ENCODE measurements around the gene RIPK4. TPM values are rescaled to one million over a fixed set of nuclear protein-coding genes. Genes with fewer than 3 reads are reported as not detected.
"Not testable (repeated sequence)": the region's sequence is repeated elsewhere in the genome, so short reads cannot be mapped to it uniquely, and the experiment has no call there.

Gene RIPK4
- total RNA-seq, 1 donor from 2014 or later, result 1.9 TPM

DNA sequence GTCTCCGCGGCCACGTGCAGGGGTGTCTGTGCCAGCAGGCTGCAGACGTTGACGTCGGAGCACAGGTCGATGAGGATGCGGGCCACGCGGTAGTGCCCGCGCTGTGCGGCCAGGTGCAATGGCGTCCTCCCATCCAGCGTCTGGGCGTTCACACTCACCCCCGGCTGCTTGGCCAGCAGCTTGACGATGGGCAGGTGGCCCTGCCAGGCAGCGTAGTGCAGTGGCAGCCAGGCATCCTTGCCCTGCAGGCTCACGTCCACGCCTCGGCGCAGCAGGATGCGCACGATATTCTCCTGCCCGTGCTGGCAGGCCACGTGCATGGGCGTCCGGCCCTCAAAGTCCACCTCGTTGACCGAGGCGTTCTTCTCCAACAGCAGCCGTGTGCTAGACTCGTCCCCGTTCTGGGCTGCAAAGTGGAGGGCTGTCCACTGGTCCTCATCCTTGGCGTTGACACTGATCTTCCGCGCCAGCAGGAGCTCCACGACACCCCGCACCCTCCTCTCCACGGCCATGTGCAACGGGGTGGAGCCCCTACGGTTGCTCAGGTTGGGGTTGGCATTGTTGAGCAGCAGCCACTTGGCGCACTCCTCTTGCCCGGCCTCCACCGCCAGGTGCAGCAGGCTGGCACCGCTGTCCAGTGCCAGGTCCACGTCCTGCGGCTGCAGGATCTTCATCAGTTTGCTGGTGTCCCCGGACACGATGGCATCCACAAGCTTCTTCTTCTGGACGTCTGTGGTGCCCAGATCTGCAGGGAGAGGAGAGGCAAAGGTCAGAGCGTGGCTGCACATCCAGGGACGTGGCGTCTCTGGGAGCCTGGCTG, 25.4 kb downstream of the RIPK4 start:
- no peak for DNase-seq (ENCODE audit: extremely low read depth, low read depth, low spot score)

DNA sequence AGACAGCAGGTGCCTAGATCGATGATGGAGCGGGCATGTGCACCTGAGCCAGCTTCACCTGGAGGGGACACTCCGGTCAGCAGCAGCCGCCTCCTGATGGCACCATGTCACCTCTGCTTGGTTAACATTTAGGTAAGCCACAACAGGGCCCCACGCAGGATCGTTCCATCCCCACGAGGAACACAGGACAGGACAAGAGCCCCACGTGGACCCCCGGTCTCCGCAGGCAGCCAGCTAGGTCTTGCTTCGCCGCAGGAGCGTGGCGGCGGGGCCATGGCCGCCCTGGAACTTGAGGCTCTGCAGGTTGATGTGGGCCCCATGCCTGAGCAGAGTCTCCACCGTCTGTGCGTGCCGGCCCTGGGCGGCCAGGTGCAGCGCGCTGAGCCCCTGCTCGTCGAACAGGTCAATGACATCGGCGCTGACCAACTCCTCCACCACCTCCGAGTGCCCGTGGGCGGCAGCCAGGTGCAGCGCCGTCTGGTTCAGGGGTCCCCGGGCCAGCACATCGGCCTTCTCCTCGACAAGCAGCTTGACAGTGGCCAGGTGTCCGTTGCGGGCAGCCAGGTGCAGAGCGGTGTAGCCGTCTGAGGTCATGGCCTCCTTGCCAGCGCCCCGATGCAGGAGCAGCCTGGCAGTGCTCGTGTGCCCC, 26.1 kb downstream of the RIPK4 start:
- DNase-seq (ENCODE audit: extremely low read depth, low read depth, low spot score), result no peak

DNA sequence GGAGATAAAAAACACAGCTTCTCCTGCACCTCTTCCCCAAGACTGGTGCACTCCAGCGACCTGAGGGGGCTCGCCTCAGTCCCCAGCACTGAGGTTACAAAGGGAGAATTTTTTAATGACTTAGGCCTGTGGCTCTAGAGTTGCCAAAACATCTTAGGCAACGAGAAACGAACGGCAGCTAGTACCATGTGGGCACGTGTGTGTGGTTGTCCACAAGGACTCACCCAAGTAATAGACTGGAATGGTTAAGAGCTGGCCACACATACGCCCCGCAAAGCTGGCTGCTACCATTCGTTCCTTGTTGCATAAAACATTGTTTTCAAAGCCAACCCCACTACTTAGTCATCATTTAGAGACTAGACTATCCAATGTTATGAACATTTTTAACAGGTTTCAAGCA, 26.9 kb downstream of the RIPK4 start:
- DNase-seq (ENCODE audit: extremely low read depth, low read depth, low spot score), result no peak

DNA sequence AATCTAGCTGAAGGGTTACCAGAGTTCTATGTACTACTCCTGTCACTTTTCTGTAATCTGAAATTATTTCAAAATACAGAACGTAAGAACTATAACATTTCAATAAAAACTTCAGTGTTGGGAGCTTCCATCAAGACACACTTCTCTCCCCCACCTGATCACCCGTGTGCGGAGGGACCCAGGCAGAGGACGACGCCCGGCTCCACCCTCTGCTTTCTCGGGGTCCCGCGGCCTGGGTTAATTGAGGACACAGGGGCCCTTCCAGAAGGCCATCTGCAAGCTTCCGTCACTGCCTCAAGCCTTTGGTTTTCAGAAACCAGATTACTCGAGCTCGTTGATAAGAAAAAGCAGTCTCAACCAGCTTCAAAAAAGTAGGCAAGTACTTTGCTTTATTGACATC, 27.8 kb downstream of the RIPK4 start:
- DNase-seq (ENCODE audit: extremely low read depth, low read depth, low spot score), result no peak

DNA sequence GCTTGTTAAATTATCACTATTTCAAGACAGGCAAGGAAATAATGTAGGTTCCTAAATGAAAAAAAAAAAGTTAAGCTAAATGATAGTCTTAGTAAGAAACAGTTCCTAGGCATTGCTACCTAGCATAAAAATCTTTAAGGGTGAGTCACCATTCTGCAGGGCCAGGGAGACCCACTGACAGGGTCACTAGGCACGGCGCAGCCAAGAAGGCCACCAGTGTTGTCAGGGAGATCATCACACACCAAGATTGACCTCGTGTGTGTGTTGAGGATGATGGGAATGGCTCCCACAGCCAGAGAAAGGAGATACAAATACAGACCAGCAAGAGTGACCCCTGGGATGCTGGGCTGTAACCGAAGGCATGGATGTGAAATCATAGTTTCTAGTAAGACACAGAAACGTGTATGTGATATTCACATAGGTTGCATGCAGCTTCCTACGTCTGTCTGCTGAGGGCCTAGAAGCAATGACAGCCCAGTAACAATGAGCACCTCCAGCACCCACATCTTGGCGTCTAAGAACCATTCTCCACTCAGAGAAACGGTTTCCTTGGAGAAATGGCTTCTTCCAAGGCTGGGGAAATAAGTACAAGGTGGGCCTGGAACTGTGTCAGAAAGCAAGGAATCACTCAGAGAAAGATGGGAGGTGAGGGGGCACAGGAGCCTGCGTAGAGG, 29.1 kb downstream of the RIPK4 start:
- DNase-seq (ENCODE audit: extremely low read depth, low read depth, low spot score), result no peak

DNA sequence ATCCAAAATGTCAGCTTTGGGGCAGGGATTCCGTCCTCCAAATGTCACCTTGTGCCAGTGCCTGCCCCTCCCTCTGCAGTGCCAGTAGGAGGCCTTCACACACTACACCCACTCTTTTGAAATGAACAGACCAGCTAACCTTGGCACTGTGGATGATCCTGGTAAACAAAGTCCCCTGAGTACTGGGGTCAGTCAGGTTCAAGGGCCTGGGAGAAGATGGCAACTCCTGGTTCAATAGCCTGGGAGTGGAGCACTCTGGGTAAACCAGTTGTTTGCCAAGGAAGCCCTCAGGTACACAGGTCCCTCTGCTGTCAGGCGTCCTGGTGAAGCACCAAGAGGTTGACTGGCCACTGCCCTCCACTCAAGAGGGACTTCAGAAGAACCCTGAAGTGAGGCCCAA, 30.4 kb downstream of the RIPK4 start:
- DNase-seq (ENCODE audit: extremely low read depth, low read depth, low spot score), result no peak

DNA sequence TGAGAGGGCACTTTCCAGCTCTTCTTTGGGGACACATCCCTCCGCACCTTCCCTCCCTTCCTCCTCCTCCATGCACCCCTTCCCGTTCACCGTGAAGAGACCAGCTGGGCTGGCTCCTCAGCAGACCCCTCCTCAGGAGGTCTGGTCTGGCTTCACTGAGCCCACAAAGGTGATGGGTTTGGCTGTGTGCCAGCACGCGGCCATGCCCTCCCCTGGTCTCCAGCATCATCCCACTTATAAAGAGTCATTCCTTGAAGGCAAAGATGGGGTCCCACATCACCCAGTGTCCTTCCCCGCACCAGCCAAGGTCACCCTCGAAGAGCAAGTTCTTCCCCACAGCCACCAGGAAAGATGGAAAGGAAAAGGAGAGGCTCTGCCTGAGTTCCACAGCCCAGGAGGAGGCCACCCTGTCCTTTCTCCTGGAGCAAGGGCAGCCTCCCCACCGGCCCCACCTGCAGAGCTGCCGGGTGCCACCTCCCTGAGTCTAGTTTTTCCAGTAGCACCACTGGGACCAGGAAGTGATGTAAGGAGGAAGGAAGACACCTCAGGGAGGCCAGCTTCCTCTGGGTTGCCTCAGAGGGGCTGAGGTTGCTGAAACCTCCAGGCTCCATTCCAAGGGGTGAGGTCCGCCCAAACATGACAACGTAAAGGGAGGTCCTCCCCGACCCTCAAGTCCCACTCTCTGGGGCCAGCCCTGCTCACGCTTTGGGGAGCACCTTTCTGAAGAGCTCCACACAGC, 32.7 kb downstream of the RIPK4 start:
- DNase-seq (ENCODE audit: extremely low read depth, low read depth, low spot score), result no peak

DNA sequence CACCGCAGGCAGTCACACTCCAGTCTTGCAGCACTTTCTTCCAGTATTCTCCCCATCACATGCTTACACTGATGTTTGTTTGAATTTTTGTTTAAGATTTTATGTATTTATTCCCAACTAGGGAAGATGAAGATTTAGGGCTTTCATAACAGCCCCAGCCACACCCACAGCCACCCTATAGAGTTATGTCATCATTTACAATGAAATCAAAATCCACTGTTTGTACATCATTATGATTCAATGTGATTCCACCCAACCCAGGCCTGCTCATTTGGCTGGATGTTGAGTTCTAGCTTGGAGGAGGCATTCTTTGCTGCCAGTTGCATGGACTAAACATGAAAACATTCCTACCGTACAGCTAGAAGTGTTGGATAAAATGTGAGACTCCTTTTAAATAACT, 35.8 kb downstream of the RIPK4 start:
- DNase-seq (ENCODE audit: extremely low read depth, low read depth, low spot score), result no peak

DNA sequence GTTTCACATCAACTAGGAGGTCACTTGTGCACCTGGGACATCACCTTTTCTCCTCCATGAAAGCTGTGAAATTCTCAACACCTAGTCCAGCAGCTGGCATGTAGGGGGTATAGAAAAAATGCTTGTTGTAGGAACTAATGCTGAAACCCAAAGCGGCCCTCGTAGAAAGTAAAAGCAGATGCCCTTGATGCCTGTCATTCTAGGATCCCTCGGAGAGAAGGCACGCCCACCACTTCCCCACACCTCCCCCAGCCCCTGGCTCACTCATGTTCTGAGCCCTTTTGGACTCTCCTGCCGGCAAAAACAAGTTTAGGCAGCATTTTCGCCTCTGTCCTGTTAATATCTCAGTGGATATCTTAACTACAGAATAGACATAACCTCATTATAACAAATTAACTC, 36.5 kb downstream of the RIPK4 start:
- DNase-seq (ENCODE audit: extremely low read depth, low read depth, low spot score), result no peak

DNA sequence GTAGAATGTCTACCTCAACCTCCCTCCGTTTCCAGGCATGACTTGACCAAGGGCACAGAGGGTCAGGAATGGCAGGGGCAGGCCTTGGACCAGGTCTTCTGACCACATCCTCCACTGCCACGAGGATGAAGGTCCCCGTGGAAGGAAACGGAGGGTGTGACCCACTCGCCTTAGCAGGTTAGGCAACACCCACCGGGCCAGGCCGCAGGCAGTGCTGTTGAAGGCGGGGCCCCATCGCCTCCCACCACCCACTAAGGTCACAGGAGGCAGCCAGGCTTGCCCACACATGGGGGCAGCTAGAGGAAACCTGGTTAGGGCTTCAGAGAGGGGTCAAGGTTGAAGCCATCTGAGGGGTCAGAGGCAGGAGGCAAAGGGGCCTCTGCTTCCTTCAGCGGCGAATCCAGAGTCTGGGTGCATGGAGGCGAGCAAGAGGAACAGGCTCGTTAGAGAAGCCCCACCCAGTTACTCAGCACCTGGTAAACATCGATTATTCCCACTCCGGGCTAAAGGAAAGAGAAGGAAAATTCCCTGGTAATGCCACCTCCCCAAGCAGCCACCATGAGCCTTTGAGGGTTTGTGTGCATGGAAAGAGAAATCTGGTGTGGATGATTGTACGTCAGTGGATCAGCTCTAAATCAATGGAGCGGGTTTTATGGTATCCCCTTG, 37.0 kb downstream of the RIPK4 start:
- DNase-seq (ENCODE audit: extremely low read depth, low read depth, low spot score), result no peak

DNA sequence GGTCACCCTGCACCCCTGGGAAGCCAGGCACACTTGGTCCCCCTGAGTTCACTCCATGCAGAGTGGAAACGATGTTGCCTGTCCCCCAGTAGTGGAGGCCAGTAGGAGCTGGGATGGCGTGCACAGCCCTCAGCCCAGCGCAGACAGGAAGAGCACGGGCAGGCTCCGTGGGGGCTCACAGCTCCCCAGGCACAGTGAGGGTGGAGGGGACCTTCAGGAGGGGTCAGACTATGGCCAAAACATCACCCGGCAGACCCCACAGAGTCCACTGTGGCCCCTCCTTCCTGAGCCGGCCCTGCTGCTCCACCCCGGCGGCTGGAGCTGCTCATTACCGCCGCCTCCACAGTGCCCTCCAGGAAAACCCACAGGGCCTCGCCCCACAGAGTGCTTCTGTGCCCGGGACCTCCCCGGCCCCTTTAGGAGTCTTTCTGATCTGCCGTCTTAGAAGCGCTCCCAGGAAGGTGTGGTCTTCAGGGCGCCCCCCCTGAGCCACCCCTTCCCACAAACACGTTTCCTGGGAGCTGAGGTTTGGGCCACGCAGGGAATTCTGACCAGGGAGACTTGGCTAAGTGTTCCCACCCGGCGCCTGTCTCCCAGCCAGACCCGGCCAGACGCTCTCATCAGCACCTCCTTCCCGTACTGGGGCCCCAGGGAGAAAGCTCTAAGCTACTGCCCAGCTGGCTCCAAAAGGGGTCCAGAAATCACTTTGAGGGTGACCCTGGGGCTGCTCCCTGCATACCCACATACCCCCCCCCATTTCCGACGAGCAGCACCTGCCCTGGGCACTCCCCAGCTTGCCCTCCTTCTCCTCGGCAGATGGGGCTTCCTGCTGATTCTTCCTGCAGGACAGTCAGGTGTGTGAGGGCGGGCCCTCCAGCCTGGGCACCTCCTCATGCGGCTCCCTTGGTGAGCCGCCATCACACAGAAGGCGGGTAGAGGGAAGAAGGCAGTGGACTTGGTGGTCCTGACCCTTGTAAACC, 38.8 kb downstream of the RIPK4 start:
- DNase-seq (ENCODE audit: extremely low read depth, low read depth, low spot score), result no peak

DNA sequence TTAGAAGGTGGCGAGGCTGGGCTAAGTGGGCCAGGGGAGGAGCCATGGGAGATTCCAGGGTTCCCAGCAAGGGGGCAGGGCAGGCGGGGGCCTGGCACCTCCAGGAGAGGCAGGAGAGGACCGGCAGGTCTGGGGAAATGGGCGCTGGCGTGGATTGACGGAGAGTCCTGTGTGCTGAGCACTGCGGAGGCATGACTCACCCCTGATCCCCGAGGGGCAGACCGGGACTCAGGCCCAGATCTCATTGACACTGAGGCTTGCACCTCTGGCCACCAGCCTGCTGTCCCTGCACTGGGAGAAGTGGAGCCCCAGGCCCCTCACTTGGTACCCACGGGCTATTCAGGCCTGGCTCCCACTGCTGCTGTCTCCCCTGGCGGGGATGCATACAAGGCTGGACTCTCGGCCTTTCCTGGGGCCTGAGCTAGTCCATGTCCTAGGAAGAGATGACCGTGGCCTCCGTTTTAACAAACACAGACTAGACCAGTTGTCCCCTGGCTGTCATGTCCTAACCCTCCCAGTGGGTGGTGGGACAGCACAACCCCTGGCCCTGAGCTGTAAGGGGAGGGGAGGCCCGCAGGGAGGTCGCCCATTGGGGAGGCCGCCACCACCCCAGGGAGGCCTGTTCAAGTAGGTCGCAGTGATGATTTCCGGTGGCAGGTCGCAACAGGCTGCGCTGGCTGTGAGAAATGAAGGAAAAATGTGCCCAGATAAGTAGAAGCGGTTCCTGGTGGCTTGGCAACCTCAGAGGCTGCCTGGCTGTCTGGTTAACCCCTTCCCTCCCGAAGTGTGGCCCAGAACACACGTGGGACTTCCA, 39.7 kb downstream of the RIPK4 start:
- no peak for DNase-seq (ENCODE audit: extremely low read depth, low read depth, low spot score)

DNA sequence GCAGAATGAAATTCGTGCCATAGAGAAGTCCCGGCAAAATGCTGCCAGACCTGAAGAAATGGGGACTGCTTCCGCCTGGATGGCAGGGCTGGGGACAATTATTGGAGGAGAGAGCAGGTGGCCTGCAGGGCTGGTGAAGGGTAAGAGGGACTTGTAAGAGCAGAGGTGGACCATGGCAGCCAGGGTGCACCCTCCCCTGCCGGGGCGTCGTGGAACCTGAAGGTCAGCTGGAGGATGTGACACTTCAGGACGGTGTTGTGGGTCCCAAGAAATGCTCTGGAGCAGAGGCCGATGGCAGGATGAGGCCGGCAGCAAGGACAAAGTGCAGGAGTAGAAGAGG, 40.3 kb downstream of the RIPK4 start:
- no peak for DNase-seq (ENCODE audit: extremely low read depth, low read depth, low spot score)

DNA sequence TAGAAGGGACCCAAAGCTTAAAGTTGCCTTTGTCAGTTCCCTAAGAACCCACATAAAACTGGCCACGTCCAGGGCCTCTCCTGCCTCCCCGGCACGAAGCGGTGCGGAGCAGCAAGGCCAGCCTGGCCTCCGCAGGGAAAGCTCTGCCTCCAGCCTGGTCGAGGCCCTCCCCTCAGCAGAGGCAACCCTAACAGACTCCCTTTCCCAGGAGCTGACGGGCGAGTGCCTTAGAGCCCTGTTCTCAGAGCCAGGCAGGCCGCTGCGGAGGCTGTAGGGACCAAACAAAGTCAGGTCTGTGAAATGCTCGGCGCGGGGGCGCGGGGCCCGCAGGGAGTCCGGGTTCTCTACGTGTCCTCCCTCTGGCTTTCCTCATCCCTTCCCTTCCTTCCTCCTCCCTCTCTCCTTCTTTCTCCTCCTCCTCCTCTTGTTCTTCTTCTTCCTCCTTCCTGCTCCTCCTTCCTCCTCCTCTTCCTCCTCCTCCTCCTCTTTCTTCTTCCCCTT, 40.7 kb downstream of the RIPK4 start:
- DNase-seq (ENCODE audit: extremely low read depth, low read depth, low spot score), result no peak

DNA sequence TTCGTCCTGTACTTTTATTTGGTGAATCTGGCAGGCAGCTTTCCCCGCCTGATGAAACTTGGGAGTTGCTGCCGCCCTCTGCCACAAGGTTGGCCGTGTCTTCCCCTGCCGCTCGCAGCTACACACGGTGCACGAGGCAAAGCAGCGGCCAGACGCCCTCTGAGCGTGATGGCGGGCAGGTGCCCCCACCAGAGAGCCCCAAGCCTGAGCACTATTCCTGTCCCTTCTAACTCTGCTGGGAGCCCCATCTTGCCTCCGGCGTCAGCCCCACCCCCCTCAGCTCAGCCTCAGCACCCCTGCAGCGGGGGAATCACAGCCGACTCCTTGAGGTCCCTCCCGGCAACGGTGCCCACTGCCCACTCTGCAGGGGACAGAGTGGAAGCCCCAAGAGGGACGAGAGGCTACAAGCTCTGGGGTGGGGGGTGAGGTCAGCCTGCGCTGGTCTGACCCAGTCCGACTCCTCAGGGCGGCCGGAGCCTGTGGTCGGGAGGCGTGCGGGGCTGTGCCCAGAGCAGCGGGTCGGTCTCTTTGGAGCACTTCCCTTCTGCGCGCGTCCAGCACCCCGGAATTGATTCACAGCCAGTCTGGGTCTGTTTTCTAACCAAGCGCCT, 41.3 kb downstream of the RIPK4 start:
- no peak for DNase-seq (ENCODE audit: extremely low read depth, low read depth, low spot score)

DNA sequence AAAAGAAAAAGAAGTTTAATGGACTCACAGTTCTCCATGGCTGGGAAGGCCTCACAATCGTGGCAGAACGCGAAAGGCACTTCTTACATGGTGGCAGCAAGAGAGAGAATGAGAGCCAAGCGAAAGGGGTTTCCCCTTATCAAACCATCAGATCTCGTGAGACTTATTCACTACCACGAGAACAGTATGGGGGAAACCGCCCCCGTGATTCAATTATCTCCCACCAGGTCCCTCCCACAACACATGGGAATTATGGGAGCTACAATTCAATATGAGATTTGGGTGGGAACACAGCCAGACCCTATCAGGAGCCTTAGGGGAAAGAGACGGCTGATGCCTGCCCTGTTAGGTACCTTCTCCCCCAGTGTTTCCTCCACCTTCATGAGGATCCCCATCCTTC, 43.0 kb downstream of the RIPK4 start:
- DNase-seq (ENCODE audit: extremely low read depth, low read depth, low spot score), result not testable (repeated sequence)

DNA sequence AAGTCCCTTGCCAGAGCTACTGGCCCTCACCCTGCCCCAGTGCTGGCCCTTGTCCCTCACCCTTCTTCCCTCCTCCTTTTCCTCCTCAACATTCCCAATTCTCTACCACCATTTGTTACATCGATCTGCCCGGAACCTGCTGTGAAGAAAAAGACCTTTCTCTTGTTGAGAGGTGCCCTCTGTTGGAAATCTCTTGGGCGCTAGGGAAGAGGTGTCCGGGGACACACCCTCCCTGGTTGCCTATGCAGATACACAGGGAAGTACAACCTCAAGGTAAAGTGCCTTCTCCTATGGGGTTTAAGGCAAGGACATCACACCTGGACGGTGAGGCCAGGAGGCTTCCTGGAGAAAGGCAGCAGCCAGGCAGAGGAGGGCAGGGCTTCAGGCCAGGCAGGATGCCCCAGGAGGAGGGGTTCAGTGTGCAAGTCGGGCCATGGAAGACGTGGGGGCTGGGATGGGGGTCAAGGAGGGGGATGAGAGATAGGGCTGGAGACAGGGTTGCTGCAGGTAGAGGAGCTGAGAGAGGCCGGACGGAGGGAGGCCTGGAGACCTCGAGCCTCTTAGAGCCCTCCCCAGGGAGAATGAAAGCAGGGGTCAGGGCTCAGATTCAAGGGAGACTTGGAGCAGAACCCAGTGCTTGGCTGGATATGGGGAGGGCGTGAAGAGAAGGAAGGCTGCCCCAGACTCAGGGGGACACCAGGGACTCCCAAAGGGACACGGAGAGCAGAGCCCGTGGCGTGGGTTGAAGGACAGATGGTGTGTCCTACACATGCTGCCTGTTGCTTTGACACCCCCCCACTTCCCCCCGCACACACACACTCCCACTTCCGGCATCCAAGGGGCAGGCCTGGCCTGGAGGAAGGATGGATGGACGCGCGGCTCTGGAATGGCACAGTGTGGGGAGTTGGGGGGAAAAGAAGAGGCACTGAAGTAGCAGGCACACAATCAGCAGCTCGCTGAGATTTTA, 44.5 kb downstream of the RIPK4 start:
- no peak for DNase-seq (ENCODE audit: extremely low read depth, low read depth, low spot score)
